NCI-H526 treated with DMSO at 0.1 percent for 48 hours (cell line): ENCODE data around the gene COMMD1.
A peak's percentile ranks its signal among the peaks of the same experiment; 100 is the strongest.
"Not testable (repeated sequence)": the region's sequence is repeated elsewhere in the genome, so short reads cannot be mapped to it uniquely, and the experiment has no call there.

Experiments used
- DNase-seq: peaks from one replicate; lab custom pipeline; 2025; lab: John Stamatoyannopoulos, UW

Gene COMMD1

DNA sequence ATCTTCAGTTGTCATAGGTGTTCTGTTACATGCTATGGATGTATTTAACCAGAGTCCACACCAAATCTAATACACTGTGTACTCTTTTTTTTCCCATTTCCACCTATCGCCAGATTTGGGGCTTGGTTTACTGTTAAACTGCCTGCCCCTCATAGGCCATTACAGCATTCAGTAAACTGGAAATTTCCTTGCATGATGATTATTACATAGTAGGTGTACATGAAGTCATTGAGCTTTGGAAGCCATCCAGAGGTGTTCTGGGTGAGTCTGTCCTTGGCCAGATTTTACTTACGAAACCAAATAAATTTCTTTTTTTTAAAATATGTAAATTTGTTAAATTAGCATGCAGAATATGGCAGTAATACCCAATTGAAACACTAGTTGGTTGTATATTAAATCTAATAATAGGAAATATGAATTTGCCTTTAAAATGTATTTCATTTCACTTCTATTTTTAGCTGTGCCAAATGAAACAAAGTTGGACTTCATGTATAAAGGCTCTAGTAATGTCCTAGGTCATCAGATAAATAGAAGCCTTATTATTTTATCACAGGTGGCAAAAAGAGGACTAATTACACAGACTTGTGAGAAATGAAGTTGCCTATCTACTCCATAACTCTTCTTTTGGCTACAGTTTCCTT is 60.7 kb downstream of the COMMD1 start:
- DNase-seq, result no peak

DNA sequence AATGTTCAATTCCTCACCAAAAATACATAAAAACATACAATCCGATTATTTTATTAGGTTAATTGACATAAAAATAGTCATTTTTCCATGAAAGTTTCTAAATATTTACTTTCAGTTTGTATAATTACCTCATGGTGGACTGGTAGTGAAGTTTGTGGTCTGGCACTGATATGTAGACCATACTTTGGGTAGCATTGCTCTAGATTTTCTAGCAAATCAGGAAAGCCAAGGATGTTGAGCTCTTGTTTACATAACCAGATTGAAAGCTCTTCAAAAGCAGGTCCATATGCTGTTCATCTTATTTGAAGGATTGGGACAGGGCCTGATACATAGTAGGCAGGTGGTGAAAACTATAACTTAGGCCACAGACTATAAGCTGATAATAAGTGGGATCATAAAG is 61.8 kb downstream of the COMMD1 start:
- no peak for DNase-seq

DNA sequence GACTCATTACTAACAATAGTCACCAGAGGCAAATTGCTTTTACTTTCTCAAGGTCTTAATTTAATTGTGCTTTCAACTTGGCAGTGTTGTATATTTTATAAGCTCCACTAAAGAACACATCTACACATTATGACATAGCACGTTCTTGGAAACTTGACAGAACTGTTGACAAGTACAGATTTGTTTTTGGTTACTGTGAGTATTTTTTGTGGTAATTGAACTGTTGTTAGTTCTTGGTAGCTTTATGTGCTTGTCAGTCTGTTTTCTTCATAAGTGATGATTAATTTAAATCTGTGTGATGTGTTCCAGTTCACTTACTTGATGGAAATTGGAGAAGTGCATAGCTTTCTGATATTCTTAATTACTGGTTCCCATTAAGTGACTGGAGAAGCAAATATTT is 63.9 kb downstream of the COMMD1 start:
- no peak for DNase-seq

DNA sequence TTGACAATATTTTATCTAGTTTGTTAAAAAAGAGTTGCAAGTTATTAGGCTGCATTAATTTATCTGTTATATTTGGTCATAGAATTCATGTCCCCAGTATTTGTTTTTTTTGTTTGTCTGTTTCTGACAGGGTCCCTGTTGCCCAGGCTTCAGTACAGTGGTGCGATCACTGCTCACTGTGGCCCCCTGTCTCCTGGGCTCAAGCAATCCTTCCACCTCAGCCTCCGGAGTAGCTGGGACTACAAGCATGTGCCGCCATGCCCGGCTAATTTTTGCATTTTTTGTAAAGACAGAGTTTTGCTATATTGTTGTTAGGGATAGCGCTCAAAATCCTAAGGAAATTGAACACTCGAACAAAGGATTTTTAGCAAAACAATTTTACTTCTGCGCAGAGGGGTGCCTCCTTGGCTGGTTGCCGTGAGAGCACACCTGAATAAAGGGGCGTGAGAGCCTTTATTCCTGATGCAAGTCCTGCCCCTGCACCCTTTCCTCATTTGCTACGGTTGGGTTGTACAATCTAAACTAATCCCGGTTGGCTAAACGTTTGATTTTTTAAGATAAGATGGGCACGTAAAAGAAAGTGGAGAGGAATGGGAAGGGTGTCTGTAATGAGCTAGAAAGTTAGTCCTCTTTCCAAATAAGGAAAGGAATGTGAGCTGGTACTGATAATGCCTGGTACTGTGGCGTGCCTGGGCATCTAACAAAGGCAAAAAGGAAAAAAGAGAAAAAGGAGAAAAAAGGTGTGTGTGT is 65.5 kb downstream of the COMMD1 start:
- no peak for DNase-seq

DNA sequence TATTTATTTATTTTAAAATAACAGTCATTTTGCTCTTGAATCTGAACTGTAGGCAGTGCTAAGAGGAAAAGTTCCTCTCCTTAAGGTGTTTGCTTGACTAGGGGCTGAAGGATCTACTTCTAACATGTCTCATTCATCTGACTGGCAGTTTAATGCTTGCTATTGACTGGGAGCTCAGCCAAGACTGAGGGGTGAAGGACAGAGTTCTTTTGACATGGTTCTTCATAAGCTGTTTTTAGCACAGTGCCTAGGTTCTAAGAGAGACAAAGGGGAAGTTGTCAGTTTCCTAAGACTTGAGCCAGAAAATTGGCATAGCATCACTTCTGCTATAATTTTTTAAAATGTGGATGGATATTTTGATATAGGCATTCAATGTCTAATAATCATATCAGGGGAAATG is 73.0 kb downstream of the COMMD1 start:
- DNase-seq, result no peak

DNA sequence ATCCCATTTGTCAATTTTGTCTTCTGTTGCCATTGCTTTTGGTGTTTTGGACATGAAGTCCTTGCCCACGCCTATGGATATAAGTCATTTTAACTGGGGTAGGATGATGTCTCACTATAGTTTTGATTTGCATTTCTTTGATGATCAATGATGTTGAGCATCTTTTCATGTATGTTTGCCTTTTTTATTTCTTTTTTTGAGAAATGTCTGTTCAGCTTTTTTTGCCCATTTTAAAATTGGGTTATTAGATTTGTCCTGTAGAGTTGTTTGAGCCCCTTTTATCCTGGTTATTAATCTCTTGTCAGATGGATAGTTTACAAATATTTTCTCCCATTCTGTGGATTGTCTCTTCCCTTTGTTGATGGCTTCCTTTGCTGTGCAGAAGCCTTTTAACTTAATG is 75.3 kb downstream of the COMMD1 start:
- DNase-seq, result no peak

DNA sequence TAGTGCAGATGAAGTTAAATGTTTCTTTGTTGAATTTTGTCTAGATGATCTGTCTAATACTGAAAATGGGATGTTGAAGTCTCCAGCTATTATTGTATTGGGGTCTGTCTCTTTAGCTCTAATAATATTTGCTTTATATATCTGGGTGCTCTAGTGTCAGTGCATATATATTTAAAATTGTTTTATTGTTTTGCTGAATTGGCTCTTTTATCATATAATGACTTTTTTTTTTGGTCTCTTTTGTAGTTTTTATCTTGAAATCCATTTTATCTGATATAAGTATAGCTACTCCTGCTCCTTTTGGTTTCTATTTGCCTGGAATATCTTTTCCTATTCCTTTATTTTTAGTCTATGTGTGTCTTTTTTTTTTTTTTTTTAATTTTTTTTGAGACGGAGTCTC is 79.2 kb downstream of the COMMD1 start:
- DNase-seq, result no peak

DNA sequence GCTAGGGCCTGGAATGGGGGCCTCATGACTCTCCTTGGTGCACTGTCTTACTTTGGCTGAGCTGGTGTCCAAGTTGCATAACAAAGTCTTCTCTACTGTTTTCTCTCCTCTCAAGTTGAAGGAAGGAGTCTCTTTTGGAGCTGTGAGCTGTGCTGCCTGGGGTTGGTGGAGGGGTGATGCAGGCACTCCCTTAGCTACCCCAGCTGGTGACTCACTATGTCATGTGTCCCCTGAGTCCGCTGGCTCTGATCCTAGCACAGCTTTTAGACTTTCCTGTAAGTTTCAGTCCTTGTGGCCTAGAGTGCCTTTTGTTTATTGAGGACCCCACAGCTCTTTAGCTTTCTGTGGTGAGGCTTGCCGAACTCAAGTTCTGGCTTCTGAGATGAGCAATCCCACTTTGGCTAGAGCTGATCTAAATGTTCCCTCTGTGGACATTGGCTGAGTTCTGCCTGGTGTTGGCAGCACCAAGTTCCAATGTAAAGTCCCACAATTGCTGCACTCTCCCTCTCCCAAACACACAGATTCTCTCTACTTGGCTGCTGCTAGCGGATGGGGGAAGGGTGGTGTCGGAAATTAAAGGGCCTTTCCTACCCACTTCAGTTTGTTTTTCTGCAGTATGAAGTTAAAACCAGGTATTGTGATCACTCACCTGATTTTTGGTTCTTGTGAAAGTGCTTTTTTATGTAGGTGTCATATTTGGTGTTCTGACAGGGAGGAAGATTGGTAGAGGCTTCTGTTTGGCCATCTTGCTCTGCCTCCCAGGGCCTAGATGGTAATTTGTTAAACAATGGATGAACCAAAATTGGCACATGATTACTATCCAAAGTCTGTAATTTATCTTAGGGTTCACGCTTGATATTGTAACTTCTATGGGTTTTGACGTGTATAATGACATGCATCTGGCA is 83.2 kb downstream of the COMMD1 start:
- no peak for DNase-seq

DNA sequence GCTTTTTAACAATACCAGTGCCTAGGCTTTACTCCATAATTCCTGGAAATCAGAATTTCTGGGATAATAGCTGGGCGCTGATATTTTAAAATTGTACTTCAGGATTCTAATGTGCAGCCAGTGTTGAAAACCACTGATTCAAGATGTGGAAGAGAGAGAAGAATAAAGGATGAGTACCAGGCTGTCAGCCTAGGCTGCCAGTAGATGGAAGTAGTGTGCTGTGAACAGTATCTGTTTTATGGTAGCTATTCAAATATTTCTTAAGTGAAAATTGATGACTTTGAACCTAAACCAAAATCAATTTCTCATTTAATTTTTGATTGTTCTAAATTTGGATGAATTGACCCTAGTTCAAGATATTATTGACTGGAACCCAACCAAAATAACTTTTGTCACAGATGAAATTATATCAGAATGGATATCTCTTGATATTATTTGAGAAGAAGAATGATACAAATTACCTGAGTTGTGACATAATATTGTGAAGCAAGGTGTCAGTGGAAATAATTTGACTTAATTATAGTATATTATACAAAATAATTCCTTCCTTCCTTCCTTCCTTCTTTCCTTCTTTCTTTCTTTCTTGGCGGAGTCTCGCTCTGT is 88.0 kb downstream of the COMMD1 start:
- peak; percentile 51 for DNase-seq

DNA sequence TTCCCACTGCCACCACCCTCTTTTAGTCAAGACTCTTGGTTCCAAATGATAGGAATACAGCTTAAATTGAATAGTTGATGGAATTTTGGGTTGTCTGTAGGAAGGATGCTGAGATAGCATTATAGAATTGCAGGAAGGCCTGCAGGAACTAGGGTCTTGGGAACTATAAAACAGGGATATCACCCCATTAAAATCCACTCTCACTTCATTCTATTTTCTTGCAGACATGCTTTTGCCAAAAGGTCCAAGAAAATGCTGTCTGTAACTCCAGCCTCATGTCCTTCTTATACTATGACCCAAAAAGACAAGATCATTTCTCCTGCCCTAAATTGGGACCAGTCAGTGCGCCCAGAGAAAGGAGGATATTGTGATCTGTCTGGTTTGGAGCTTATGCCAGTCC is 89.1 kb downstream of the COMMD1 start:
- no peak for DNase-seq

DNA sequence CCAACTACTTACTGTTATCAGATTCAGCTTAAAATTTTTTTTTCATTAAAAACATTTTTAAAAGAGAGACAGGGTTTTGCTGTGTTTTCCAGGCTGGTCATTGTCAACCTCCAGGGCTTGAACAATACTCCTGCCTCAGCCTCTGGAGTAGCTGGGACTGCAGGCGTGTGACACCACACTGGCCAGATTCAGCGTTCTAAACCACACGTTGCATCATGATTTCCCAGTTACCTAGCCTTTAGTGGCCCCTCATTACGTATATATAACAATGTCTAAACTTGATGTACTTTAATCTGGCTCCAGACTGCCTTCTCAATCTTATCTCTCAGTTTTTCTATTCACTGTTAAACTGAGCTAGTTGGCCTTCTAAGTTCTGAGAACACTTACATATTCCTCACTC is 89.6 kb downstream of the COMMD1 start:
- no peak for DNase-seq

DNA sequence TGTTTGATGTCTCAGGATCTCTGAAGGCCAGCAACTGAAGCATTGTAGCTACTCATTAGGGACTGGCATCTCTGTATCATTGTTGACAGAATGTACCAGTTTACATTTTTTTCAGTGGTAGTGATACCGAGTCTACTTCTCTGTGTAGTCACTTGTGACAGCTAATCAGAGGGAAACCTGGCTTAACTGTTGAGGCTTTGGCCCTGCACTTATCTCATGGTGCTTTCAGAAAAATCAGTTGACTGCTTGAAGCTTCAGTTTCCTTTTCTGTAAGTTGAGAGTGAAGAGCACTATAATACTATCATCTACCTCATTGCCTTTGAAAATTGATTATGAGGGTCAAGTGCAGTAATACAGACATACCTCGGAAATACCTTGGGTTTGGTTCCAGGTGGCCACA is 90.0 kb downstream of the COMMD1 start:
- no peak for DNase-seq

DNA sequence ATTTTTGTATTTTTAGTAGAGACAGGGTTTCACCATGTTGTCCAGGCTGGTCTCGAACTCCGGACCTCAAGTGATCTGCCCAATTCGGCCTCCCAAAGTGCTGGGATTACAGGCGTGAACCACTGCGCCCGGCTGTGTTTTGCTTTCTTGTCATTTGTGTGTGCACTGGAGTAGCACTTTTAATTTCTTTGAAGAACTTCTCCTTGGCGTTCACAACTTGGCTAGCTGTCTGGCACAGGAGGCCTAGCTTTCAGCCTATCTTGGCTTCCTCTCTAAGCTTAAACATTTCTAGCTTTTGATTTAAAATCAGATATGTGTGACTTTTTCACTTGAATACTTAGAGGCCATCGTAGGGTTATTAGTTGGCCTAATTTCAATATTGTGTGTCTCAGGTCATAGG is 93.0 kb downstream of the COMMD1 start:
- no peak for DNase-seq

DNA sequence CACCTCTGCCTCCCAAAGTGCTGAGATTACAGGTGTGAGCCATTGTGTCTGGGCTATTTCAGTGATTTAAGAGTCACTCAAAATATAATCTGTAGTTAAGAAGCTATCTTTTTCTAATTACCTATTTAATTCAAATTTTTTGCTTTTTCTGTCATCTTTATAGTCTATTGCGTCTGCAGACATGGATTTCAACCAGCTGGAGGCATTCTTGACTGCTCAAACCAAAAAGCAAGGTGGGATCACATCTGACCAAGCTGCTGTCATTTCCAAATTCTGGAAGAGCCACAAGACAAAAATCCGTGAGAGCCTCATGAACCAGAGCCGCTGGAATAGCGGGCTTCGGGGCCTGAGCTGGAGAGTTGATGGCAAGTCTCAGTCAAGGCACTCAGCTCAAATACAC is 95.1 kb downstream of the COMMD1 start:
- no peak for DNase-seq

DNA sequence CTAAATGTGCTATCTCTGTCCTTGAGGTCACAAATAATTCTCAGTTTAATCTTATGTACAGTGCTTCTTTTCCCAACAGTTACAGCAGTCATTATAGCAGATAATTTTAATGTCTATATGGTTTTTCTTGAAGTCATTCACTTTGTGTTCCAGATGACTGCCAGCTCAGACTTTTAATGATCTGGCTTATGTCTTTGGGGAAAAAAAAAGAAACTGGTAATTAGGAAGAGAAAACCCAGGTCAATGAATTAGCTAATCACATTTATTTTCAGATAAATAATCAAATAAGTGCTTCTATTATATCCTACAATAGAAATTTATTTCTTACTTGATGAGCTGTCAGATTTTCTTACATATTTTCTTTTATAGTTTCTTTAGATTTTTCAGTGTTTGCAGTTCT is 96.0 kb downstream of the COMMD1 start:
- DNase-seq, result no peak

DNA sequence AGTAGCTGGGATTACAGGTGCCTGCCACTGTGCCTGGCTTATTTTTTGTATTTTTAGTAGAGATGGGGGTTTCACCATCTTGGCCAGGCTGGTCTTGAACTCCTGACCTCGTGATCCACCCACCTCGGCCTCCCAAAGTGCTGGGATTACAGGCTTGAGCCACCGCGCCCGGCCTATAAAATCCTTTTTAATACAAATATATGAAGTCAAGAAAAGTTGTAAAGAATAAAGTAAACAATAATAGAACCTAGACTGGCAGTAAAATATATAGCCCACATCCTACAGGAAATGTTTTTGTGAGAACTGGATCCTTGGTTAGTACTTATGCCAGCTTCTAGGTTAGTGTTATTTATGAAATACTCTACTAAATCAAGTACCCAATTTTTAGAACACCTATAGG is 99.0 kb downstream of the COMMD1 start:
- not testable (repeated sequence) for DNase-seq

DNA sequence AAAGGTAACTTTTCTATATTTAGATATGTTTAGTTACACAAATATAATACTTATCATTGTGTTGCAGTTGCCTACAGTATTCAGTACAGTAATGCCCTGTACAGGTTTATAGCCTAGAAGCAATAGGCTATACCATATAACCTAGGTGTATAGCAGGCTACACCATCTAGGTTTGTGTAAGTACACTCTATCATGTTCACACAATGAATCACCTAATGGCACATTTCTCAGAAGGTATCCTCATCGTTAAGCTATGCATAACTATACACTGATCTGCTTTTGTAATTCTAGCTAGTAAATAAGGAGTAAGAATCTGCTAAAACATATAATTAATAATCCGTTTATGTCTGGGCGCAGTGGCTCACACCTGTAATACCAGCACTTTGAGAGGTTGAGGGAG is 102.1 kb downstream of the COMMD1 start:
- DNase-seq, result no peak

DNA sequence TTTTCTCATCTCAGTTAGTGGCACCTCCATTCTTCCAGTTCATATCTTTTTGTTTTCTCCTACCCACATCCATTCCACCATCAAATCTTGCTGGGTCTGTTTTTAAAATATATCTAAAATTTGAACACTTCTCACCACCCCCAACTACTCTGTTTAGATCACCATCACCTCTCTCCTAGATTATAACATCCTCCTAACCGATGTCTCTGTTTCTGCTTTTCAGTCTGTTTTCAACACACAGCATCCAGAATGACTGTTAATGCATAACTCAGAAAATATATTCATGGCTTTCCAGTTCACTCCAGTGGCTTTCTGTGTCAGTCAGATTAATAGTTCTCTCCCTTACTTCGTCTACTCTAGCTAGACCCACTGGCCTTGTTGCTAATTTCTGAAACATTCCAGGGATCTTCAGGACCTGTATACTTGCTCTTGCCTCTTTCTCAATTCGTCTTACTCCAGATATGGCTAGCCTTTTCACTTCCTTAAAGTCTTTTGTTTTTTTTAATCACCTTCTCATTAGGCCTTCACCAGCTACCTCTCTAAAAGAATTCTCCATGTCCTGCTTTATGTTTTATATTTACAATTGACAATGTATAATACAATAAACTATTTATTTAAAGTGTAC is 105.3 kb downstream of the COMMD1 start:
- no peak for DNase-seq

DNA sequence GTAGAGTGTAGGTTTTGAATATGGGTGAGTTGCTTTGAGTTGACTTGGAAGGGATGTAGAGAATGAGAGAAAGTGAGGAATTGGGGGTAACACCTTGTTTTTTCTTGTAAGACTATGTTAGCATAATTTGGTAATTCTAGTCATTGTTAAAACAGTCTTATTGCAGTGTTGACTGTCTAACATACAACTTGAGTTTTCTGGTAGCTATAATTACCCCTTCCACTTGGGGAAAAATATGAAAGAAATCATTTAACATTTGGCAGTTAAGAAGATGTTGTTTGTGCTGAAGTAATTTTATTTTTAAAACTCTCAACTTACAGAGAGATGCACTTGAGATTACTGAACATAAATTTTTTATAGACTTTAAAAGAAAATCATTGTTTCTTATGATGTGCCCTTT is 108.2 kb downstream of the COMMD1 start:
- DNase-seq, result no peak

DNA sequence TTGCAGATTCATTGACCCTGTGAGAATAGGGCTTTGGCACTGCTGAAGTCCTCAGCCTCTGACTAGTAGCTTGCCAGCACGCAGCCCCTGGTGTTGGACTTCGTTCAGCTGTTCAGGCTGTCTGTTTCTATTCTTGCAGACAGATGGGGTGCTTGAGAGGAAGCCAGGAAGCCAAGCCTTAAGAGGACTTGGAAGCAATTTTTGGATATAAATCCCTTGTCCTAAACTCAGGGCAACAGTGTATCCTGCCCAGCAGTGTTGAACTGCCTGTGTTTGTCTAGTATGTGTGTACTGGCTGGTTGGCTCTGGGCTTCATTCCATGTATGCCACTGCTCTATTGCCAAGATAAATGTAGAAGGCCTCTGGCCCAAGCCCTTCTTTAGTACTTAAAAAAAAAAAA is 108.6 kb downstream of the COMMD1 start:
- no peak for DNase-seq

DNA sequence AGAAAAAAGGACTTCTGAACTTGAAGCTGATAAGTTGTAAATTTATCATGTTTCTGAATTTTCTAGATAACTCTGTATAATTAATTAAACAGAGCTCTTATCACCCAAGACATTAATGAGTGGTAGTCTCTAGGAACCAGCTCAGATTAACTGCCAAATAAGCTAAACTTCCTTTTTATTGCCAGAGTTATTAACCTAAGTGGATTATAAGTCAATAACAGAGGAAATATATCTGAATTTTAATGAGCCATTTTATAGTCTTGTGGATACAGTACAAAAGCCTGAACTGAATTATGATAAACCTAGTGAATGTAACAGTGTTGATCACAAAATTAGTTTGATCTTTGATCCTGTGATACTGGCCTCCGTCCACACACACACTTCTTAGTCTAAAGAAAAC is 111.5 kb downstream of the COMMD1 start:
- DNase-seq, result no peak

DNA sequence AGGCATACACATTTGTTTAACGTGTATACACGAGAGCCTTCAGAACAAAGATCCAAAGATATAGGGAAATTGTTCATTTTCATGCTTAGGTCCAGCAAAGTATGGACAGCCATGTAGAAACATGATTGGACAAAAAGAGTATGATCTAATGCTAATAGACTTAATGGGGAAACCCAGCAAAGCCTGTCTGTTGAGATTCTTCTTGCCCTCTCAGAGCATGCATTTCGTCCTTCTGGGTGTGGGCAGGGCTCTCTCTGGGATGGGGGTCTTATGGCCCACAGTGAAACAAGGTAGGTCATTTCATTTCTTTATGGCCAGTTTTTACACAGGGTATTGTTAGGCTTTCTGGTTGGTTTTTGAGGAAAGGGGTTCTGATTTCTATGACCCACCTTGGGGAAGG is 124.4 kb downstream of the COMMD1 start:
- DNase-seq, result no peak
